ENCODE measurements around the gene PPM1D.
A peak's percentile ranks its signal among the peaks of the same experiment; 100 is the strongest.

Gene PPM1D

GRCh38 chr17:60676758-60677307 lies 76.8 kb downstream of the PPM1D start:
- no peak for DNase-seq

DNA sequence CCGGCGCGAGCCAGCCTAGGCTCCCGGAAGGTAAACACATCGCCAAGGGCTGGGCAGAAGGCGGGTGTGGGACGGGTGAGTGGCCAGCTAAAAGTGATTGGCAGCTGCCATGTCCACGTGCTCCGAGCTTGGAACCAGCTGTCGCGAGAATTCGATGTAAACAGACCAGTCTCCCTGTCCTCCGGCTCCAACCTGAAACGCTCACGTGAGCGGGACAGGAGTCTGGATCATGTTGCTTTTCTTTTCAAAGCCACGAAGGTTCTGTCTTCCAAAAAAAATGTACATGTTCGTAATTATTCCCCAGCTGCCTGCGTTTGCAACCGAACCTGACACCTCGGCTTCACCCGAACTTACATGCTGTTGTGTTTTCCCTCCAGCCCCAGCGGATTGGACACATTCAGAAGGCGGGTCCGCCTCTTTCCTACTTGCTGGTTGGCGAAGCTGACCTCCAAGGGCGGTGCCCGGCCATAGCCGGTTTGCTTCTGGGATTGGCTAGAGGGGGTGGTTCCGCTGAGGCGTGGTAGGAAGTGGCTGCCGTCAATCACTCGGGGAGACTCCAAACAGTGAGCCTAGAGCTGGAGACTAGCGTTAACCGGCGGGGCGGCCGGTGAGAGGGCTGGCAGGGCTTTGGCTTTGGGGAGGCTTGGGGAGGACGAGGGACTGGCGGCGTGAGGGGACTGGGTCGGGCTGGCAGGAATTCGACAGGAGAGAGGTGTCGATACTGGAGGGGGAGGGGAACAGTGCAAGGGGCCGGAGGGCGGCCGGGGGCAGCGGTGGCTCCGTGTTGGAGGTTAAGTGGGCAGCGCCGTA lies 77.5 kb downstream of the PPM1D start, which contains the start of gene BCAS3:
TSS of gene BCAS3 (plus strand) at position 544 of the 810 bp plus-strand sequence.
- DNase-seq: peak; percentile 87

DNA sequence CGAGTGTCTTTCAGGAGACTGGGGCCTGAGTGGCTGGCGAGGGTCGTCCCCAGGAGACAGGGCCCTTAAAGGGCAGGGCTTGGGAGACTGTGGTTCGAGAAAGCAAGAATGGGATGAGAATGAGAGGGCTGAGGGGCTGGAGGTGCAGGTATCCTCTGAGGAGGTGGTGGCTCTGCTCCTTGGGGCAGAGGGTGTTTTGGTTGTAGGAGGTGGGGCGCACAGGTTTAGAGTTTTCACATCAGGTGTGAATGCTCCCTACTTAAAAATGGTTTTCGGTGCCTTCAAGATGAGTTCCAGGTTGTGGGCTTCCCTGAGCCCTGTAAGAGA lies 78.1 kb downstream of the PPM1D start:
- no peak for DNase-seq

- DNase-seq: no peak
These were observed 79.3 kb downstream of the PPM1D start for GRCh38 chr17:60679287-60679686.

- no peak for DNase-seq
These were observed 80.8 kb downstream of the PPM1D start for GRCh38 chr17:60680754-60681153.

DNA sequence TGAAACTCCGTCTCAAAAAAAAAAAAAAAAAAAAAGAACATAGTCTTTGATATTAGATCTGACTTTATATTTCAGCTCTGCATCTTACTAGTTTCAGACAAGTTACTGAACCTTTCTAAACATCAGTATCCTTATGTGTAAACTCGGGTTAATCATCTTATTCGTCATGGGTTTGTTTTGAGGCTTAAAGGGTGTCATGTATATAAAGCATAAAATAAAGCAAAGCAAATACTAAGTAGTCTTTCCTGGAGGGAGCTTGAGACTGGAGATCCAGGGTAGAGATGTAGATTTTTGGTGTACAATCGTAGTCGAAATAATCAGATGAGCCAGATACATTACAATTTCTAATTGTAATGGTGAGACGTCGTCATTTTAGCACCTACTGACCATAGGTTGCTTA lies 85.4 kb downstream of the PPM1D start:
- DNase-seq: no peak

- no peak for DNase-seq
These were observed 96.0 kb downstream of the PPM1D start for GRCh38 chr17:60695960-60696359.

GRCh38 chr17:60699090-60699489 lies 99.1 kb downstream of the PPM1D start:
- DNase-seq: no peak

DNA sequence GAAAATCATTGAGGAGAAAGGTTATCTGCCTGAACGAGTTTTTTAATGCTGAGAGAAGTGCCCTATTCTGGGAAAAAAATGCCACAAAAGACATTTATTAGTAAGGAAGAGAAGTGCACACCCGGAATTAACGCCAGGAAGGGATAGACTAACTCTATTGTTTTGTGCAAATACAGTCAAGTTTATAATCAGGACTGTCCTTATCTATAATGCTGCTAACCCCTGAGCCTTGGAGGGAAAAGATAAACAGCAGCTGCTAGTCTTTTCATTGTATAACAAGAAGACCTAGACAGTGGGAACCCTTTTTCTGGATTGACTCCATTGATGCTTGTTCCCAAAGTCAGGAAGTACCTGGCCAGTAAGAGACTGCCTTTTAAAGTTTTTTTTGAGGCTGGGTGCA lies 104.2 kb downstream of the PPM1D start:
- no peak for DNase-seq

DNA sequence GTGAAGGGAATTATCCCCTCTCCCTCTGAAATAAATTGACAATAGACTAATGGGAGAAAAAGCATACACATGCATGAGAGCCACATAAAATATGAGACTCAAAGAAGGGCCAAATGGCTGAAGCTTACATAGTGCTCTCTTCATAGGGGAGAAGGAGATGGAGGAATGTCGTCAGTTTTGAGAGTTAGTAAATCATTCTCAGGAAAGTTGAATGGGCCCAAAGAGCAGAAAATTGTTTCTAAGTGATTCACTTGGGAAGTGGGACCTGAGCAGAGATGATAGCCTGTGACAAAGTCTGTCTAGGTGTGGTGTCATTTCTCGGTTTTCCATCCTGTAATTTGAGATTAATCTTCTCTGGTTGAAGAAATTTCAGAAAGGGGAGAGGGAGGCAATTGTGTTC lies 112.7 kb downstream of the PPM1D start:
- no peak for DNase-seq

- DNase-seq: no peak
These were observed 113.6 kb downstream of the PPM1D start for GRCh38 chr17:60713608-60714007.

All from DMS79 treated with DMSO at 0.1 percent for 48 hours (cell line).